Astrocyte (in vitro differentiated cells and primary cell): ENCODE results near the gene LDAH. TPM values are rescaled to one million over a fixed set of nuclear protein-coding genes. Genes with fewer than 3 reads are reported as not detected.
A peak's percentile ranks its signal among the peaks of the same experiment; 100 is the strongest.

Experiments used
- DNase-seq: peaks from one replicate; pipeline ENCODE4 v3.0.0-alpha.2; 2010; ENCODE audit warnings: low read depth
- FAIRE-seq: peaks from 2 replicates; lab custom pipeline; 2011; peaks lifted over from hg19 to GRCh38; lab: Jason Lieb, UNC
- H2AFZ ChIP-seq: 2 replicates; pipeline ENCODE4 v1.6.0; 2012; ENCODE audit warnings: low read depth, low read length, inconsistent platforms
- H3K27ac ChIP-seq: 2 replicates; pipeline ENCODE4 v1.5.1; 2011; ENCODE audit warnings: low read depth, low read length, inconsistent platforms
- H3K27me3 ChIP-seq: 2 replicates; pipeline ENCODE4 v1.6.0; 2011; ENCODE audit warnings: low read length, inconsistent platforms; ENCODE audit not compliant: insufficient read depth
- H3K36me3 ChIP-seq: 2 replicates; pipeline ENCODE4 v1.5.1; 2011; ENCODE audit warnings: low read length, inconsistent platforms; ENCODE audit not compliant: insufficient read depth
- H3K4me1 ChIP-seq: 2 replicates; pipeline ENCODE4 v1.5.1; 2011; ENCODE audit warnings: low read length, inconsistent platforms; ENCODE audit not compliant: insufficient read depth
- H3K4me2 ChIP-seq: 2 replicates; pipeline ENCODE4 v1.6.0; 2012; ENCODE audit warnings: low read length, inconsistent platforms
- H3K4me3 ChIP-seq: 2 replicates; pipeline ENCODE4 v1.5.1; 2011; ENCODE audit warnings: low read depth, mild to moderate bottlenecking, low read length, inconsistent platforms; ENCODE audit not compliant: insufficient read depth
- H3K79me2 ChIP-seq: 2 replicates; pipeline ENCODE4 v1.6.0; 2012; ENCODE audit warnings: mild to moderate bottlenecking, low read length, inconsistent platforms; ENCODE audit not compliant: insufficient read depth
- H3K9ac ChIP-seq: 2 replicates; pipeline ENCODE4 v1.6.0; 2012; ENCODE audit warnings: mild to moderate bottlenecking, low read length, inconsistent platforms
- H3K9me3 ChIP-seq: 2 replicates; pipeline ENCODE4 v1.5.1; 2012; ENCODE audit warnings: low read depth, mild to moderate bottlenecking, low read length, inconsistent platforms; ENCODE audit not compliant: insufficient read depth
- H4K20me1 ChIP-seq: 2 replicates; pipeline ENCODE4 v1.6.0; 2012; ENCODE audit warnings: low read length, inconsistent platforms; ENCODE audit not compliant: insufficient read depth
- H3K27ac Mint-ChIP-seq: one replicate; pipeline ENCODE4 v1.8.0; 2021; ENCODE audit warnings: mild to moderate bottlenecking, mixed read lengths; ENCODE audit not compliant: unreplicated experiment
- H3K27me3 Mint-ChIP-seq: one replicate; pipeline ENCODE4 v1.8.0; 2021; ENCODE audit warnings: low read depth, mixed read lengths; ENCODE audit not compliant: unreplicated experiment
- H3K36me3 Mint-ChIP-seq: one replicate; pipeline ENCODE4 v1.8.0; 2021; ENCODE audit warnings: low read depth, mixed read lengths; ENCODE audit not compliant: unreplicated experiment
- H3K4me1 Mint-ChIP-seq: one replicate; pipeline ENCODE4 v1.8.0; 2021; ENCODE audit warnings: low read depth, mixed read lengths; ENCODE audit not compliant: unreplicated experiment
- H3K4me3 Mint-ChIP-seq: one replicate; pipeline ENCODE4 v1.8.0; 2021; ENCODE audit warnings: mild to moderate bottlenecking, moderate library complexity, mixed read lengths; ENCODE audit not compliant: unreplicated experiment
- H3K9me3 Mint-ChIP-seq: one replicate; pipeline ENCODE4 v1.8.0; 2021; ENCODE audit warnings: mild to moderate bottlenecking, mixed read lengths; ENCODE audit not compliant: unreplicated experiment
- EZH2 ChIP-seq: IDR thresholded peaks from 2 replicates; pipeline ENCODE4 v1.6.1; 2012; ENCODE audit warnings: mild to moderate bottlenecking, low read length, inconsistent platforms; ENCODE audit not compliant: insufficient read depth
- total RNA-seq: library from RNA; stranded (reverse); gene quantifications from 2 replicates; pipeline ENCODE4 v1.2.1, GENCODE V29; 2021
- TF ChIP-seq, protein P1 (sequence below): IDR thresholded peaks from 2 replicates; pipeline ENCODE4 v1.5.1; 2011; ENCODE audit warnings: low read depth, mild to moderate bottlenecking, inconsistent platforms, low read length, moderate library complexity; ENCODE audit not compliant: insufficient read depth

Gene LDAH
- total RNA-seq, 1 donor from 2014 or later, result 19.3 TPM

DNA sequence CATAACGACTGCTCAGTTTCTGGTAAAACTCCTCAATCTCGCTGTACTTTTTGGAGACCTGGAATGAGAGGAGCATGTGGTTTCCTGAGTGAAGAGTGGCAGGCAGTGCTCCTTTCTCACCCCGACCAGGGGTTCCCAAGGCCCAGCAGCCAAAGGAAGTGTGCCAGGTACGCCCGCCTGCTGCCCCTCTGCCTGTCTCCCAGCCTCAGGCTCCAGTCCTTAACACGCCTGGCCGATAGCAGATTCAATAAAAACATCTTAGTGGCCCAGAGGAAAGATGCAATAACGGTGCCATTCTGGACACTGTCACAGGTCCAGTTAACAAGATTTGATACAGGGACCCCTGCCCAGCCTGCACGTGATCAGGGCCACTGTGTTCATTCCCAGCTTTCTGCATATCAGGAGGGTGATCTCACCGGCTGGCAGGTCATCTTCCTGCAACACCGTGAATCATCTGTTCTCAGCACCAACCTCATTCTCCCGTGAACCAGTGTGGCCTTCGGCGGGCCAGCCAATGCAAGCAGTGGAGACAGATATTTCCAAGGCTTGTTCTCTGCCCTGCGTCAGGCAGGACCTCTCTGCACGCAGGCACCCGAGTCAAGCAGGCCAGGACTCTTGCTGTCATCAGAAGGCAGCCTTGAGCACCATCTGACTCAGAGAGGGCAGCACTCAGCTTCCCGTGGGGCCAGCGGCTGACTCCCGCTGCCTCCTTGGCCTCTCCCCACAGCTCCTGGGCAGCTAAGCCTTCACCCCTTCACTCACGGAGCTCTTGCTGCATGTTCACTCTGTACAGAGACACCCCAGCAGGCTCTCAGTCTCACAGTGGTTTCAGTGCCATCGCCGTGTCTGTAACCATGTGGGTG is 181.5 kb downstream of the LDAH start:
- H3K4me1 ChIP-seq, result peaks cover 17% of the 10 kb centered on the region
- peak overlapping the region; percentile 4 for H3K4me2 ChIP-seq
- no peaks in the 10 kb centered on the region for H3K27me3 ChIP-seq
- H3K9ac ChIP-seq, result peak overlapping the region; percentile 71
- peak; percentile 29 for FAIRE-seq
- H2AFZ ChIP-seq, result no peak overlapping the region
- TF ChIP-seq, protein P1, sequence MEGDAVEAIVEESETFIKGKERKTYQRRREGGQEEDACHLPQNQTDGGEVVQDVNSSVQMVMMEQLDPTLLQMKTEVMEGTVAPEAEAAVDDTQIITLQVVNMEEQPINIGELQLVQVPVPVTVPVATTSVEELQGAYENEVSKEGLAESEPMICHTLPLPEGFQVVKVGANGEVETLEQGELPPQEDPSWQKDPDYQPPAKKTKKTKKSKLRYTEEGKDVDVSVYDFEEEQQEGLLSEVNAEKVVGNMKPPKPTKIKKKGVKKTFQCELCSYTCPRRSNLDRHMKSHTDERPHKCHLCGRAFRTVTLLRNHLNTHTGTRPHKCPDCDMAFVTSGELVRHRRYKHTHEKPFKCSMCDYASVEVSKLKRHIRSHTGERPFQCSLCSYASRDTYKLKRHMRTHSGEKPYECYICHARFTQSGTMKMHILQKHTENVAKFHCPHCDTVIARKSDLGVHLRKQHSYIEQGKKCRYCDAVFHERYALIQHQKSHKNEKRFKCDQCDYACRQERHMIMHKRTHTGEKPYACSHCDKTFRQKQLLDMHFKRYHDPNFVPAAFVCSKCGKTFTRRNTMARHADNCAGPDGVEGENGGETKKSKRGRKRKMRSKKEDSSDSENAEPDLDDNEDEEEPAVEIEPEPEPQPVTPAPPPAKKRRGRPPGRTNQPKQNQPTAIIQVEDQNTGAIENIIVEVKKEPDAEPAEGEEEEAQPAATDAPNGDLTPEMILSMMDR, result no peak
- TF ChIP-seq EZH2, result no peak
- Mint-ChIP-seq H3K36me3 (peaks cover 7% of the 10 kb centered on the region), H3K4me3 (peak overlapping the region; percentile 13), H3K27me3 (no peaks in the 10 kb centered on the region), H3K27ac (peak overlapping the region; percentile 77), H3K9me3 (no peaks in the 10 kb centered on the region), H3K4me1 (peaks cover 14% of the 10 kb centered on the region)
- H3K9me3 ChIP-seq, result no peaks in the 10 kb centered on the region
- H3K4me3 ChIP-seq, result no peak overlapping the region
- H3K27ac ChIP-seq, result peak overlapping the region; percentile 53
- no peaks in the 10 kb centered on the region for H3K36me3 ChIP-seq
- peaks cover 15% of the 10 kb centered on the region for H4K20me1 ChIP-seq
- no peaks in the 10 kb centered on the region for H3K79me2 ChIP-seq
- DNase-seq, result peak; percentile 87

DNA sequence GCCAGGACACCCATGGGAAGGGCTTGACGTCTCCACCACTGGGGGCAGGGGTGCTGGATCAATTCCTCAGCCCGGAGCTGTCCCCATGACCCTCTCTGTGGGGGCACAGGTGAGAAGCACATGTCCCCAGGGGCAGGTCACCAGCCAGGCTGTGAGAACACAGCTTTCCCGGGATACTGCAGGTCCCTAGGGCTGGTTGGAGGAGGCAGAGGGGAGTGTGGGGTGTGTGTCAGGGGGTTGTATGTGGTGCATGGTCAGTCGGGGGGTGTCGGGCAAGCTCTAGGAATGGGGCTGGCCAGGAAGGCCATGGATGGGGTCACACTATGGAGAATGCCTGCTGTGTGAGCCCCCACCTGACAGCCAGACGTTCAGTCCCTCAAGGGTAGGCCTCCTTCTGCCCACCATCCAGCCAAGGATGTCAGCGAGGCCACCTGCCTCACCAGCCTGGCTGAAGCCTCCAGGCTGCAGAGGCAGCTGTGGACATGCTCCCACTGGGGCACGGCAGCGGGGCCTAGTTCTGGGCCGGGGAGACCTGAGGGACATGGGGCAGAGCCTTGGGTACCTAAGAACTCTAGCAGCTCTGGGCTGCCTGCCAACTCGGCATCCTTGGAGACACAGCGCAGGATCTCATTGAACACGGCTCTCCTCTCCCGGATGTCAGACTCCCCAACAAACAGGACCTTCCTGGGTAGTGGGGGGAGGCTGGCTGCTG is 182.3 kb downstream of the LDAH start:
- H3K27me3 Mint-ChIP-seq, result no peaks in the 10 kb centered on the region
- no peaks in the 10 kb centered on the region for H3K9me3 ChIP-seq
- peaks cover 16% of the 10 kb centered on the region for H3K4me1 Mint-ChIP-seq
- H3K4me3 ChIP-seq, result no peak overlapping the region
- H2AFZ ChIP-seq, result no peak overlapping the region
- peaks cover 15% of the 10 kb centered on the region for H4K20me1 ChIP-seq
- H3K9ac ChIP-seq, result peak overlapping the region; percentile 71
- H3K36me3 Mint-ChIP-seq, result peaks cover 9% of the 10 kb centered on the region
- H3K4me1 ChIP-seq, result peaks cover 19% of the 10 kb centered on the region
- H3K36me3 ChIP-seq, result no peaks in the 10 kb centered on the region
- no peak for DNase-seq
- H3K9me3 Mint-ChIP-seq, result no peaks in the 10 kb centered on the region
- H3K4me3 Mint-ChIP-seq, result no peak overlapping the region
- H3K27ac ChIP-seq, result no peak overlapping the region
- FAIRE-seq, result no peak
- no peaks in the 10 kb centered on the region for H3K27me3 ChIP-seq
- H3K4me2 ChIP-seq, result peak overlapping the region; percentile 4
- H3K79me2 ChIP-seq, result no peaks in the 10 kb centered on the region
- TF ChIP-seq EZH2, result no peak
- TF ChIP-seq, protein P1, result no peak
- peak overlapping the region; percentile 69 for H3K27ac Mint-ChIP-seq
